ENCODE measurements around the gene TAS2R31. TPM values are rescaled to one million over a fixed set of nuclear protein-coding genes. Genes with fewer than 3 reads are reported as not detected.

The TAS2R31 gene
- total RNA-seq, 1 experiment from 2014 or later = 3.5 TPM

DNA sequence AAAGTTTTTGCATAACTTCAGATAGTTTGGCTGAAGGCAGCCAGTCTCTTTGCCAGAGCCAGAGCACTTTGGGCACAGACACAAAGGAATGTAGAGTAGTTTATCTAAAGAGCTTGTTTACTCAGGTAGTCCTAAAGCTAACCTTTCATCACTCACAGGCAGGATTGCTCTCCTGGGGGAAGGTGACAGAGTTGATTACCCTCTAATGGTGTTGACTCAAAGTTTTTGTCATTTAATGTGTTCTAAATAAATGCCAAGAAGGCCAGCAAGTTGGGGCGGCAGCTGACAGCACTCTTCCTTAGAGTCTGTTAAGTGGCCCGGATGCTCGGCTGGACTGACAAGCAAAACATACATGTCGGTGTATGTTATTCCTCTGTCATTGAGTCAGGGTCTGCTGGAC is 40.2 kb upstream of the TAS2R31 start:
- Histone ChIP-seq H3K79me2 (ENCODE audit: low read depth) (no peaks in the 10 kb centered on the region), H3K27ac (no peak overlapping the region), H3K4me3 (no peak overlapping the region), H2AFZ (no peak overlapping the region), H3F3A (ENCODE audit: insufficient read depth, low read depth) (no peaks in the 10 kb centered on the region), H3K4me2 (no peak overlapping the region), H3K9me3 (ENCODE audit: insufficient read depth, low read depth) (0 out of 2 replicates have a peak, but pooled peaks cover 2% of the 10 kb centered on the region), H3K27me3 (ENCODE audit: insufficient read depth, low read depth) (no peaks in the 10 kb centered on the region), H3K36me3 (ENCODE audit: low read depth) (no peaks in the 10 kb centered on the region), H4K20me1 (ENCODE audit: insufficient read depth) (no peaks in the 10 kb centered on the region), H3K9me2 (ENCODE audit: insufficient read depth) (no peaks in the 10 kb centered on the region), H3K4me1 (replicated peaks; ENCODE audit: insufficient read depth) (no peaks in the 10 kb centered on the region)
- DNase-seq = no peak
- no TSS peak for BruUV-seq (replicated peaks)
- ChIA-PET POLR2A (ENCODE audit: unreplicated experiment) (no interaction called here), CTCF (no interaction called here)
- intact Hi-C loops (cut with micrococcal nuclease; ENCODE audit: unreplicated experiment) = no loop called here
- TF ChIP-seq EZH2 (IDR thresholded peaks at IDR 0.05; ENCODE audit: low read depth) = no peak
- TF ChIP-seq, protein P1, sequence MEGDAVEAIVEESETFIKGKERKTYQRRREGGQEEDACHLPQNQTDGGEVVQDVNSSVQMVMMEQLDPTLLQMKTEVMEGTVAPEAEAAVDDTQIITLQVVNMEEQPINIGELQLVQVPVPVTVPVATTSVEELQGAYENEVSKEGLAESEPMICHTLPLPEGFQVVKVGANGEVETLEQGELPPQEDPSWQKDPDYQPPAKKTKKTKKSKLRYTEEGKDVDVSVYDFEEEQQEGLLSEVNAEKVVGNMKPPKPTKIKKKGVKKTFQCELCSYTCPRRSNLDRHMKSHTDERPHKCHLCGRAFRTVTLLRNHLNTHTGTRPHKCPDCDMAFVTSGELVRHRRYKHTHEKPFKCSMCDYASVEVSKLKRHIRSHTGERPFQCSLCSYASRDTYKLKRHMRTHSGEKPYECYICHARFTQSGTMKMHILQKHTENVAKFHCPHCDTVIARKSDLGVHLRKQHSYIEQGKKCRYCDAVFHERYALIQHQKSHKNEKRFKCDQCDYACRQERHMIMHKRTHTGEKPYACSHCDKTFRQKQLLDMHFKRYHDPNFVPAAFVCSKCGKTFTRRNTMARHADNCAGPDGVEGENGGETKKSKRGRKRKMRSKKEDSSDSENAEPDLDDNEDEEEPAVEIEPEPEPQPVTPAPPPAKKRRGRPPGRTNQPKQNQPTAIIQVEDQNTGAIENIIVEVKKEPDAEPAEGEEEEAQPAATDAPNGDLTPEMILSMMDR (conservative IDR thresholded peaks at IDR 0.05) = no peak

DNA sequence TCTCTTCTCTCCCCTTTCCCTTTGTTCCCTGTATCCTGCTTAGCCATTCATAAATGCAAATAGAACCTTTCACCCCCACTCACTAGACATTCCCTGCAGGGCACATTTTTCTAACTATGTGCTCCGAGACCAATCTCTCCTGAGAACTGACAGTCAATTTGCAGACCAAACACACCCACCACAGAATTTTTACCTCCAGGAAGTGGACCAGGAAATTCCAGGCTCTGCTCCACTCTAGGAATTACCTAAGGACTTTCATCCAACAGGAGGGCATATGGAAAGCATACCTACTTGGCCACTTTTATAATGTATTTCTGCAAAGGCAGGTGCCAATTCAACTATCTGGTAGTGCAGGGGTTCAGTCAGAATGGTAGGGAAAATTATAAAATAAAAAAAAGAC is 39.8 kb upstream of the TAS2R31 start:
- H2AFZ ChIP-seq = no peak overlapping the region
- intact Hi-C loops (cut with micrococcal nuclease; ENCODE audit: unreplicated experiment) = loop anchor here (1.0 kb wide), 1 partner anchor 56 kb away; no protein-coding TSS in a partner anchor
- DNase-seq = no peak
- TF ChIP-seq, protein P1 (conservative IDR thresholded peaks at IDR 0.05) = no peak
- no peak for TF ChIP-seq EZH2 (IDR thresholded peaks at IDR 0.05; ENCODE audit: low read depth)
- POLR2A ChIA-PET (ENCODE audit: unreplicated experiment) = no interaction called here
- BruUV-seq (replicated peaks) = no TSS peak
- no peak overlapping the region for H3K27ac ChIP-seq
- H3F3A ChIP-seq (ENCODE audit: insufficient read depth, low read depth) = no peaks in the 10 kb centered on the region
- no peaks in the 10 kb centered on the region for H4K20me1 ChIP-seq (ENCODE audit: insufficient read depth)
- no peaks in the 10 kb centered on the region for H3K27me3 ChIP-seq (ENCODE audit: insufficient read depth, low read depth)
- H3K4me1 ChIP-seq (replicated peaks; ENCODE audit: insufficient read depth) = no peaks in the 10 kb centered on the region
- H3K79me2 ChIP-seq (ENCODE audit: low read depth) = no peaks in the 10 kb centered on the region
- H3K36me3 ChIP-seq (ENCODE audit: low read depth) = no peaks in the 10 kb centered on the region
- H3K9me2 ChIP-seq (ENCODE audit: insufficient read depth) = no peaks in the 10 kb centered on the region
- H3K4me3 ChIP-seq = no peak overlapping the region
- CTCF ChIA-PET = no interaction called here
- no peak overlapping the region for H3K4me2 ChIP-seq
- 0 out of 2 replicates have a peak, but pooled peaks cover 2% of the 10 kb centered on the region for H3K9me3 ChIP-seq (ENCODE audit: insufficient read depth, low read depth)

DNA sequence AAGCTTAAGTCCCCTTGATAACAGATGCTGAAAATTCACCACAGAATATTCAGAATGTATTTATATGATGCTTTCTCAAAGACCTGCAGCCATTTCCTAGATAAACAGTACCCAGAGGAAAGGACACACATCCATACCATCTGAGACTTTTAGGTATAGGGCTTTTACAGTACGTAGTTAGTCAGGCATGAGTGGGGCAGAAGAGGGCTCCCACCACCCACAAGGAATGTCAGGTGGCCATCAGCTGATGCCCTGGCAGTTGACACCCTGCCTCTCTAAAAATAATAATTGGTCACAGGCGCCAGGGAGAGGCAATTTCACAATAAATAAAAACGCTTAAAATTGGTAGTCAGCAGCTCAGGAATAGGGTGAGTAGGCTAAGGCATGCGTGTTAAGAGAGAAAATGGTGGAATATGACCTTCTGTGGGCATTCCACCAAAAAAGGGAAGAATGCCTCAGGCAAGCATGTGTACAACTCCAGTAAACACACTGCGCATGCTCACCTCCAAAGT is 38.7 kb upstream of the TAS2R31 start:
- no peak overlapping the region for H2AFZ ChIP-seq
- H3K9me2 ChIP-seq (ENCODE audit: insufficient read depth) = no peaks in the 10 kb centered on the region
- H3K4me1 ChIP-seq (replicated peaks; ENCODE audit: insufficient read depth) = no peaks in the 10 kb centered on the region
- H3K79me2 ChIP-seq (ENCODE audit: low read depth) = no peaks in the 10 kb centered on the region
- H3F3A ChIP-seq (ENCODE audit: insufficient read depth, low read depth) = no peaks in the 10 kb centered on the region
- H3K9me3 ChIP-seq (ENCODE audit: insufficient read depth, low read depth) = 0 out of 2 replicates have a peak, but pooled peaks cover 2% of the 10 kb centered on the region
- no peaks in the 10 kb centered on the region for H4K20me1 ChIP-seq (ENCODE audit: insufficient read depth)
- no peak overlapping the region for H3K4me3 ChIP-seq
- no TSS peak for BruUV-seq (replicated peaks)
- intact Hi-C loops (cut with micrococcal nuclease; ENCODE audit: unreplicated experiment) = loop anchor here (1.0 kb wide), 1 partner anchor 55 kb away; no protein-coding TSS in a partner anchor
- CTCF ChIA-PET = no interaction called here
- H3K4me2 ChIP-seq = no peak overlapping the region
- TF ChIP-seq EZH2 (IDR thresholded peaks at IDR 0.05; ENCODE audit: low read depth) = no peak
- TF ChIP-seq, protein P1 (conservative IDR thresholded peaks at IDR 0.05) = no peak
- no peak for DNase-seq
- H3K27ac ChIP-seq = no peak overlapping the region
- H3K36me3 ChIP-seq (ENCODE audit: low read depth) = no peaks in the 10 kb centered on the region
- POLR2A ChIA-PET (ENCODE audit: unreplicated experiment) = interaction anchor here (0.5 kb wide), 1 partner anchor 884 kb away, joined by 5 read pairs; no protein-coding TSS in a partner anchor
- no peaks in the 10 kb centered on the region for H3K27me3 ChIP-seq (ENCODE audit: insufficient read depth, low read depth)

Measured in PC-9 (cell line).